Smooth muscle cell (in vitro differentiated cells): Measurements from ENCODE around the gene B4GALNT3. TPM values are rescaled to one million over a fixed set of nuclear protein-coding genes. Genes with fewer than 3 reads are reported as not detected.
A peak's percentile ranks its signal among the peaks of the same experiment; 100 is the strongest.

Experiments used
- DNase-seq: peaks from one replicate; lab custom pipeline; 2025; ENCODE audit not compliant: unreplicated experiment; lab: John Stamatoyannopoulos, UW
- H2AFZ ChIP-seq: fragments of 200-600 bp; sonication (generic); 2 replicates; pipeline ENCODE4 v1.6.0; 2016; ENCODE audit warnings: antibody characterized with exemption, low read depth, mild to moderate bottlenecking
- H3F3A ChIP-seq: fragments of 200-600 bp; sonication (generic); 2 replicates; pipeline ENCODE4 v1.6.0; 2017; ENCODE audit warnings: antibody characterized with exemption, low read depth
- H3K27ac ChIP-seq: fragments of 200-600 bp; sonication (generic); 2 replicates; pipeline ENCODE4 v1.5.1; 2016; ENCODE audit warnings: low read depth, mild to moderate bottlenecking
- H3K27me3 ChIP-seq: fragments of 200-600 bp; sonication (generic); 2 replicates; pipeline ENCODE4 v1.6.1; 2016; ENCODE audit warnings: low read depth, mild to moderate bottlenecking
- H3K36me3 ChIP-seq: fragments of 200-600 bp; sonication (generic); 2 replicates; pipeline ENCODE4 v1.5.1; 2016; ENCODE audit warnings: low read depth
- H3K4me1 ChIP-seq: fragments of 200-600 bp; sonication (generic); 2 replicates; pipeline ENCODE4 v1.5.1; 2016; ENCODE audit warnings: low read depth
- H3K4me2 ChIP-seq: fragments of 200-600 bp; sonication (generic); 2 replicates; pipeline ENCODE4 v1.6.0; 2016; ENCODE audit warnings: mild to moderate bottlenecking
- H3K4me3 ChIP-seq: fragments of 200-600 bp; sonication (generic); 2 replicates; pipeline ENCODE4 v1.5.1; 2016; ENCODE audit warnings: mild to moderate bottlenecking
- H3K79me2 ChIP-seq: fragments of 200-600 bp; sonication (generic); 2 replicates; pipeline ENCODE4 v1.6.0; 2016; ENCODE audit warnings: low read depth, mild to moderate bottlenecking
- H3K9ac ChIP-seq: fragments of 200-600 bp; sonication (generic); 2 replicates; pipeline ENCODE4 v1.6.0; 2016; ENCODE audit warnings: low read depth
- H3K9me3 ChIP-seq: fragments of 200-600 bp; sonication (generic); replicated peaks from 2 replicates; pipeline ENCODE4 v1.5.1; 2016; ENCODE audit warnings: low read depth
- H4K20me1 ChIP-seq: fragments of 200-600 bp; sonication (generic); 2 replicates; pipeline ENCODE4 v1.6.0; 2016; ENCODE audit warnings: low read depth
- CTCF ChIP-seq: fragments of 200-600 bp; sonication (generic); IDR thresholded peaks from 2 replicates; pipeline ENCODE4 v1.5.1; 2017; ENCODE audit warnings: borderline replicate concordance, mild to moderate bottlenecking, antibody characterized with exemption; ENCODE audit not compliant: insufficient read depth, poor library complexity, severe bottlenecking
- whole genome bisulfite sequencing: methylation state at CpG from one replicate; pipeline ENCODE4 v1.1.7; 2016; ENCODE audit warnings: low lambda C conversion rate; 5-methylcytosine and 5-hydroxymethylcytosine counted together
- polyA plus RNA-seq: library from polyadenylated mRNA; unstranded; fragments of >200 nt; fragmentation: Nextera tagmentation; extraction: Ambion mirVana; gene quantifications from 2 replicates; pipeline ENCODE4 v1.2.1, GENCODE V29; 2016
- total RNA-seq: library from RNA; depleted of rRNA; stranded (reverse); fragments of >200 nt; gene quantifications from 2 replicates; pipeline ENCODE4 v1.2.3, GENCODE V29; 2014

Gene B4GALNT3
- total and polyA plus RNA-seq, 2 experiments from 2014 or later = 5.1 to 5.7 TPM

GRCh38 chr12:464484-465267, 4.9 kb downstream of the B4GALNT3 start:
- Histone ChIP-seq H3K27ac (no peak overlapping the region), H3F3A (peaks cover 4% of the 10 kb centered on the region), H3K4me1 (peaks cover 8% of the 10 kb centered on the region), H3K4me3 (no peak overlapping the region), H2AFZ (no peak overlapping the region), H3K79me2 (no peaks in the 10 kb centered on the region), H3K9ac (no peak overlapping the region), H3K36me3 (no peaks in the 10 kb centered on the region), H3K27me3 (peaks cover 16% of the 10 kb centered on the region), H3K9me3 (no peaks in the 10 kb centered on the region), H3K4me2 (peak overlapping the region; percentile 9), H4K20me1 (no peaks in the 10 kb centered on the region)
- no peak for DNase-seq
- TF ChIP-seq CTCF = no peak
- WGBS = 69% methylated on average over 16 of the region's 16 CpGs

- H2AFZ ChIP-seq = no peak overlapping the region
- H3K36me3 ChIP-seq = no peaks in the 10 kb centered on the region
- H4K20me1 ChIP-seq = no peaks in the 10 kb centered on the region
- no peaks in the 10 kb centered on the region for H3K9me3 ChIP-seq
- no peaks in the 10 kb centered on the region for H3K79me2 ChIP-seq
- H3K4me1 ChIP-seq = peaks cover 5% of the 10 kb centered on the region
- H3K4me3 ChIP-seq = no peak overlapping the region
- no peak overlapping the region for H3K9ac ChIP-seq
- TF ChIP-seq CTCF = no peak
- WGBS = 85% methylated on average over 8 of the region's 8 CpGs
- no peak overlapping the region for H3K4me2 ChIP-seq
- peaks cover 1% of the 10 kb centered on the region for H3F3A ChIP-seq
- peaks cover 9% of the 10 kb centered on the region for H3K27me3 ChIP-seq
- H3K27ac ChIP-seq = no peak overlapping the region
- no peak for DNase-seq
Observed at GRCh38 chr12:466039-466438, 6.3 kb downstream of the B4GALNT3 start.

GRCh38 chr12:466762-467161, 7.0 kb downstream of the B4GALNT3 start:
- H3K27me3 ChIP-seq = peaks cover 2% of the 10 kb centered on the region
- H2AFZ ChIP-seq = no peak overlapping the region
- H4K20me1 ChIP-seq = no peaks in the 10 kb centered on the region
- H3K36me3 ChIP-seq = no peaks in the 10 kb centered on the region
- no peak overlapping the region for H3K4me3 ChIP-seq
- H3K9ac ChIP-seq = no peak overlapping the region
- WGBS = 96% methylated on average over 5 of the region's 5 CpGs
- H3F3A ChIP-seq = no peaks in the 10 kb centered on the region
- no peaks in the 10 kb centered on the region for H3K9me3 ChIP-seq
- no peaks in the 10 kb centered on the region for H3K4me1 ChIP-seq
- no peak overlapping the region for H3K27ac ChIP-seq
- no peaks in the 10 kb centered on the region for H3K79me2 ChIP-seq
- no peak for TF ChIP-seq CTCF
- DNase-seq = no peak
- H3K4me2 ChIP-seq = no peak overlapping the region

- no peaks in the 10 kb centered on the region for H3F3A ChIP-seq
Observed at GRCh38 chr12:467591-467990, 7.9 kb downstream of the B4GALNT3 start.

More at GRCh38 chr12:467591-467990, 7.9 kb downstream of the B4GALNT3 start:
- DNase-seq = no peak
- Histone ChIP-seq H2AFZ (no peak overlapping the region), H3K4me3 (no peak overlapping the region), H3K4me2 (no peak overlapping the region), H3K27me3 (no peaks in the 10 kb centered on the region), H3K27ac (no peak overlapping the region), H4K20me1 (no peaks in the 10 kb centered on the region), H3K79me2 (no peaks in the 10 kb centered on the region), H3K4me1 (no peaks in the 10 kb centered on the region), H3K9me3 (no peaks in the 10 kb centered on the region), H3K36me3 (no peaks in the 10 kb centered on the region), H3K9ac (no peak overlapping the region)
- 84% methylated on average over 6 of the region's 6 CpGs for WGBS
- TF ChIP-seq CTCF = no peak
